ENCODE data around the gene LRIG1.

The LRIG1 gene

DNA sequence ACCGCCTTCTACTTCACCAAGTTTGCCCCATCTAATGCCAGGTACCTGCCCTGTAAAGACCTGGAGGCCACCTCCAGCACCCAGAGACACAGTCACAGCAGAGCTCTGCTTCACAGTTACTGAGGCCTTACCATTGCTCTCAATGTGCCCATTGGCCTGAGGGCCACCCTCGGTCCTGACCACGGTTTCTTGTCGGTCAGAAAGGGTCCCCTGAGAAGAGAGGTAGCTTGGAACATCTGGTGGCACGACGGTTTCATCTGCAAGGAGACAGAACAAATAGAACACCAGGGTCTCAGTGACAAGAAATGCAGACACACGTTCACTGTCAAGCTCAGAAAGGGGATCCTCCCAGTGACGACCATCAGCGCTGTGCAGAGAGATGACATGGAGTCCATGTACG, 118.7 kb downstream of the LRIG1 start:
- in situ Hi-C loops (cut with HindIII; ENCODE audit: low sequenced_read_pairs), result no loop called here
- no peak overlapping the region for H3K4me3 ChIP-seq (ENCODE audit: low read depth, low read length)
- no peak for DNase-seq (ENCODE audit: low read depth, low spot score)
- TF ChIP-seq, protein P1, sequence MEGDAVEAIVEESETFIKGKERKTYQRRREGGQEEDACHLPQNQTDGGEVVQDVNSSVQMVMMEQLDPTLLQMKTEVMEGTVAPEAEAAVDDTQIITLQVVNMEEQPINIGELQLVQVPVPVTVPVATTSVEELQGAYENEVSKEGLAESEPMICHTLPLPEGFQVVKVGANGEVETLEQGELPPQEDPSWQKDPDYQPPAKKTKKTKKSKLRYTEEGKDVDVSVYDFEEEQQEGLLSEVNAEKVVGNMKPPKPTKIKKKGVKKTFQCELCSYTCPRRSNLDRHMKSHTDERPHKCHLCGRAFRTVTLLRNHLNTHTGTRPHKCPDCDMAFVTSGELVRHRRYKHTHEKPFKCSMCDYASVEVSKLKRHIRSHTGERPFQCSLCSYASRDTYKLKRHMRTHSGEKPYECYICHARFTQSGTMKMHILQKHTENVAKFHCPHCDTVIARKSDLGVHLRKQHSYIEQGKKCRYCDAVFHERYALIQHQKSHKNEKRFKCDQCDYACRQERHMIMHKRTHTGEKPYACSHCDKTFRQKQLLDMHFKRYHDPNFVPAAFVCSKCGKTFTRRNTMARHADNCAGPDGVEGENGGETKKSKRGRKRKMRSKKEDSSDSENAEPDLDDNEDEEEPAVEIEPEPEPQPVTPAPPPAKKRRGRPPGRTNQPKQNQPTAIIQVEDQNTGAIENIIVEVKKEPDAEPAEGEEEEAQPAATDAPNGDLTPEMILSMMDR (IDR thresholded peaks at IDR 0.05; ENCODE audit: low read depth, low read length), result no peak

DNA sequence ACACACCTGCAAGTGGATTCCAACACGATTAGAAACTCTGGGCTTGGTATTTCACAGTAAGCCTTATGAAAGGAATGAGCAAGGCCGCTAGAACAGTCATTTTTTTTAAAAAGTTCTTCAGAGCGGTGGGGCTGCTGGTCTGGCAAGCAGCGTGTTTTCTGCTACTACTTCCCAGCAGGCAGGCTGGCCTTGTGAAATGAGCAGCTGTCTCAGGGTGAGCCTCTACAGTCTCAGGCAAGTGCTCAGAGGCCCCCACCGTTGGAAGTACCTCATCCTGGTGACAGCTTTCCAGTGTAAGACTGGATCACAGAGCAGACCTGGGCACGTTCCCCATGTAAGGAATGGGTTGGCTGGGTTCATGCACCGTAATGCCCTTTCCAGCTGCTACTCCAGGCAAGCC, 119.2 kb downstream of the LRIG1 start:
- DNase-seq (ENCODE audit: low read depth, low spot score), result peak; percentile 26
- in situ Hi-C loops (cut with HindIII; ENCODE audit: low sequenced_read_pairs), result no loop called here
- TF ChIP-seq, protein P1 (IDR thresholded peaks at IDR 0.05; ENCODE audit: low read depth, low read length), result no peak

DNA sequence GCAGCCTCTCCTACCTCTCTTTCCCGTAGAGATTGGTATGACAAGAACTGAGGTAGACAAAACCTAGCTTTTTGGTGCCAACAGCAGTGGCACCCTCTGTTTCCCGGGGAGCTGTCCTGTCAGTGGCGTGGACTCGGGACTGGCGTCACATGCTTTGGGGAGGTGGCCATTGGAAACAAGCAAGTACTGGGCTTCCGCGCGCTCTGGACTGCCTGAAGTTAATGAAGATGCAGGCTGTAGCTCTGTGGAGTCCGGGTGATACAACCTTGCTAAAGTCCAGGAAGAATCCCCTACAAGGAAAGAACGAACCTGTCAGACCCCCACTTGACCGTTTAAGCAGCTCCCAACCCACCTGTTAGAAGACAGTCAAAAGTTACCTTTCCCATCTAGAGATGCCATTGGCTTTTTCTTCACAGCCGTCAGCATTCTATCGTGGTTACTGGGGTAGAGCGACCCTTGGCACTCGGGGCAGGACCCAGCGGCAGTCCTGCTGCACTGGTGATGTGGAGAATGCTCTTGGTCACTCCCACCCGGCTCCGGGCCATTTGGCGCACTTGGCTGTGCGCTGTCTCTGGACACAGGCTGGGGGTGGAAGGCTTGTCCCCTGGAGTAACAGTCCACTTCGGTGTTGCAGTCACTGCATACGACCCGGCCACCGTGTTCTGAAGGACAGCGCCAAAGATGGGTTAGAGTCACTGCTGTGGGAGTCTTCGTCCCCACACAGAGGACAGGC, 120.5 kb downstream of the LRIG1 start:
- no peak overlapping the region for H3K4me3 ChIP-seq (ENCODE audit: low read depth, low read length)
- no peak for DNase-seq (ENCODE audit: low read depth, low spot score)
- in situ Hi-C loops (cut with HindIII; ENCODE audit: low sequenced_read_pairs), result no loop called here
- TF ChIP-seq, protein P1 (IDR thresholded peaks at IDR 0.05; ENCODE audit: low read depth, low read length), result no peak

More for the DNA sequence above, 119.2 kb downstream of the LRIG1 start:
- H3K4me3 ChIP-seq (ENCODE audit: low read depth, low read length), result no peak overlapping the region

DNA sequence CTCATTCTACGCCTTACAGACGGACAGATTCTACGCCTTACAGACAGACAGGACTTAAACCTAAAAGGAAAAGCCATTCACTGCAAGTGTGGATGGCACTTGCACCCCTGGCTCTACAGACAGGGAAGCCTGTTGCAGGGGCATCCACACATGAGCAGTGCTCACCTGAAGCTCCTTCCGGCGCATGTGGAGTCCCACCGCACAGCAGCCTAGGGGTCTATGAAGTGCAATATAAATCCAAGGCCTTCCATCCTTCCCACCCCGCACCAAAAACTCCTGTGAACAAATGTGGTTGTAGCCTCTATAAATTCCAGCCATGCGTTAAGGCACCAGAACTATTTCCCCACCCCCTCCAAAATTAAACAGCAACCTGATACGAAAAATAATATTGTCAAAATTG, 121.3 kb downstream of the LRIG1 start:
- TF ChIP-seq, protein P1 (IDR thresholded peaks at IDR 0.05; ENCODE audit: low read depth, low read length), result no peak
- no peak overlapping the region for H3K4me3 ChIP-seq (ENCODE audit: low read depth, low read length)
- in situ Hi-C loops (cut with HindIII; ENCODE audit: low sequenced_read_pairs), result no loop called here
- DNase-seq (ENCODE audit: low read depth, low spot score), result no peak

DNA sequence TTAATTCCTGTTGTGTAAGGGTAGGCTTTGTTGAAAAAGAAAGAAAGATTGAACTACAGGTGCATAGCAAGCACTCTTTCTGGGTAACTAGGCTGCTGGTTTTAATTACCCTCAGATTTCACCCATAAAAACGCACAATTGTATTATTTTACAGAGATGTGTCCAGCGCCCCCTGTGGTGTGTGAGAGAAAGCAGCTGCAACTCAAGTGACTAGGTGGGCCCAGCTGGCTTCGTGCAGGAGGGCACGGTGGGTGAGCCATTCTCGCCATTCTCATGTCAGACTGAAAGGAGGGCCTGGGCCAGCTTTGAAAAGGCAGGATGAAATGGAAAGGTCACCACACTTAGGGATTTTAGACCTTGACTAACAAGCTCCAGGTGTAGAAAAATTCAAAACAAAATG, 122.6 kb downstream of the LRIG1 start:
- DNase-seq (ENCODE audit: low read depth, low spot score), result no peak
- in situ Hi-C loops (cut with HindIII; ENCODE audit: low sequenced_read_pairs), result no loop called here
- no peak overlapping the region for H3K4me3 ChIP-seq (ENCODE audit: low read depth, low read length)
- TF ChIP-seq, protein P1 (IDR thresholded peaks at IDR 0.05; ENCODE audit: low read depth, low read length), result peak; percentile 66

DNA sequence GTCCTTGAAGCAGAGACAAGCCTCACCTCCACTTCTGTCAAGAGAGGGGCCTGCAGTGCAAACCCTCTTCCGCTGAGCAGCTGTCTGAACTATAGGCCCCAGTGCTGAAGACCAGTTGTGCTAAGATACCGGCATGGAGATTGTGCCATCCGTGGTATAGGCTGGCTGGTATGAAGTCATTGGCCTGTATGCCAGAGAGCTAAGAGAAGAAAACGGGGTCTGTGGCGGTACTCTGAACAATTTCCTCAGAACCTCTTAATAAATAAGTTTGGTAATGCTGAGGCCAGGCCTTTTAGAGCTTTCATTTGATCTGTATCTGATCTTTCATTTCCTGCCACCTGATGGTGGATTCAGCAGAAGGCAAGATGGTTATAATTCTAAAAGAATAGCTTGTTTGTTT, 123.0 kb downstream of the LRIG1 start:
- in situ Hi-C loops (cut with HindIII; ENCODE audit: low sequenced_read_pairs), result no loop called here
- no peak for DNase-seq (ENCODE audit: low read depth, low spot score)
- no peak overlapping the region for H3K4me3 ChIP-seq (ENCODE audit: low read depth, low read length)
- TF ChIP-seq, protein P1 (IDR thresholded peaks at IDR 0.05; ENCODE audit: low read depth, low read length), result no peak

Data from astrocyte of the spinal cord (primary cell).